Peyer's patch (tissue), 4 donors: ENCODE results near the gene RASGRP2. TPM values are rescaled to one million over a fixed set of nuclear protein-coding genes. Genes with fewer than 3 reads are reported as not detected.

Experiments
- DNase-seq, 3 donors: peaks; one replicate each; pipeline ENCODE4 v3.0.0-alpha.2; 2017 to 2019
- H3K27ac ChIP-seq, 4 donors: fragments of 200-600 bp; sonication (generic); one replicate each; pipeline ENCODE4 v1.5.1; 2016 to 2019
- H3K27me3 ChIP-seq, 2 donors: fragments of 200-600 bp; sonication (generic); one replicate each; pipeline ENCODE4 v1.5.1; 2019
- H3K36me3 ChIP-seq, 3 donors: fragments of 200-600 bp; sonication (generic); one replicate each; pipeline ENCODE4 v1.5.1; 2016 to 2019
- H3K4me1 ChIP-seq, 4 donors: fragments of 200-600 bp; sonication (generic); one replicate each; pipeline ENCODE4 v1.5.1; 2016 to 2019
- H3K4me3 ChIP-seq, 4 donors: fragments of 200-600 bp; sonication (generic); 1 replicate in 3 of 4; 2 replicates in 1 of 4; pipeline ENCODE4 v1.5.1; 2016 to 2019; ENCODE audit warnings: mild to moderate bottlenecking in 1 of 4
- H3K9me3 ChIP-seq, 4 donors: fragments of 200-600 bp; sonication (generic); one replicate each; pipeline ENCODE4 v1.5.1; 2016 to 2019; ENCODE audit warnings: mild to moderate bottlenecking in 1 of 4
- CTCF ChIP-seq, 6 experiments: fragments of 450-650 bp in 4 of 6; fragments of 200-600 bp in 2 of 6; sonication (generic) in 1 of 6; IDR thresholded peaks; one replicate each; pipeline ENCODE4 v1.5.1; 2017 to 2019; ENCODE audit warnings: antibody characterized with exemption in 6 of 6, mild to moderate bottlenecking in 3 of 6, moderate library complexity in 1 of 6
- POLR2A ChIP-seq, 2 donors: fragments of 450-650 bp; IDR thresholded peaks; one replicate each; pipeline ENCODE4 v1.5.1; 2017; ENCODE audit warnings: antibody characterized with exemption in 2 of 2, mild to moderate bottlenecking in 2 of 2, moderate library complexity in 2 of 2
- total RNA-seq, 4 donors: library from RNA; depleted of rRNA; stranded (reverse); fragments of >200 nt; gene quantifications; one replicate each; pipeline ENCODE4 v1.1.0, GENCODE V29; 2016

The RASGRP2 gene
- total RNA-seq, 4 donors from 2014 or later = 11.5 to 210 (median 16.0) TPM

GRCh38 chr11:64698427-64698826 is 45.5 kb downstream of the RASGRP2 start:
- no peaks in the 10 kb centered on the region for H3K27me3 ChIP-seq
- DNase-seq = no peak

GRCh38 chr11:64697663-64698375 is 46.1 kb downstream of the RASGRP2 start:
- no peak for TF ChIP-seq CTCF (IDR thresholded peaks at IDR 0.05)
- TF ChIP-seq POLR2A (IDR thresholded peaks at IDR 0.05) = no peak
- Histone ChIP-seq H3K4me3 (no peak overlapping the region), H3K4me1 (peaks cover 0 to 3% (median 0%) of the 10 kb centered on the region in 4 donors), H3K9me3 (no peaks in the 10 kb centered on the region), H3K27ac (no peak overlapping the region), H3K27me3 (no peaks in the 10 kb centered on the region), H3K36me3 (no peaks in the 10 kb centered on the region)
- no peak for DNase-seq

More at GRCh38 chr11:64698427-64698826, 45.5 kb downstream of the RASGRP2 start:
- H3K4me3 ChIP-seq = no peak overlapping the region
- H3K36me3 ChIP-seq = no peaks in the 10 kb centered on the region
- TF ChIP-seq CTCF (IDR thresholded peaks at IDR 0.05) = no peak
- no peak for TF ChIP-seq POLR2A (IDR thresholded peaks at IDR 0.05)
- peaks cover 0 to 3% (median 0%) of the 10 kb centered on the region in 4 donors for H3K4me1 ChIP-seq
- H3K9me3 ChIP-seq = no peaks in the 10 kb centered on the region
- H3K27ac ChIP-seq = no peak overlapping the region

- no peak overlapping the region for H3K4me3 ChIP-seq
- TF ChIP-seq POLR2A (IDR thresholded peaks at IDR 0.05) = no peak
- TF ChIP-seq CTCF (IDR thresholded peaks at IDR 0.05) = no peak
- H3K4me1 ChIP-seq = peaks cover 0 to 3% (median 0%) of the 10 kb centered on the region in 4 donors
- no peaks in the 10 kb centered on the region for H3K27me3 ChIP-seq
- H3K27ac ChIP-seq = no peak overlapping the region
- DNase-seq = no peak
- no peaks in the 10 kb centered on the region for H3K9me3 ChIP-seq
- no peaks in the 10 kb centered on the region for H3K36me3 ChIP-seq
Measured at GRCh38 chr11:64696045-64696444, 47.9 kb downstream of the RASGRP2 start.

- no peaks in the 10 kb centered on the region for H3K36me3 ChIP-seq
- H3K4me3 ChIP-seq = no peak overlapping the region
- H3K9me3 ChIP-seq = no peaks in the 10 kb centered on the region
- DNase-seq = no peak
- no peak for TF ChIP-seq POLR2A (IDR thresholded peaks at IDR 0.05)
- TF ChIP-seq CTCF (IDR thresholded peaks at IDR 0.05) = no peak
- H3K27ac ChIP-seq = no peak overlapping the region
- H3K4me1 ChIP-seq = peaks cover 0 to 3% (median 0%) of the 10 kb centered on the region in 4 donors
- H3K27me3 ChIP-seq = no peaks in the 10 kb centered on the region
Measured at GRCh38 chr11:64695548-64695947, 48.4 kb downstream of the RASGRP2 start.

GRCh38 chr11:64694821-64695365 is 49.0 kb downstream of the RASGRP2 start:
- Histone ChIP-seq H3K27ac (no peak overlapping the region), H3K4me1 (peaks cover 0 to 3% (median 0%) of the 10 kb centered on the region in 4 donors), H3K36me3 (no peaks in the 10 kb centered on the region), H3K27me3 (no peaks in the 10 kb centered on the region), H3K4me3 (no peak overlapping the region), H3K9me3 (no peaks in the 10 kb centered on the region)
- TF ChIP-seq POLR2A (IDR thresholded peaks at IDR 0.05) (no peak), CTCF (IDR thresholded peaks at IDR 0.05) (no peak)
- peak in 2 of 3 donors; percentile 54 to 59 for DNase-seq
